Osteoblast (primary cell): Measurements from ENCODE around the gene HCRTR1. TPM values are rescaled to one million over a fixed set of nuclear protein-coding genes. Genes with fewer than 3 reads are reported as not detected.

Experiments used
- DNase-seq: peaks from one replicate; pipeline ENCODE4 v3.0.0; 2011; ENCODE audit warnings: low spot score, mixed read lengths; ENCODE audit not compliant: insufficient read length; ENCODE audit errors: missing footprints
- H2AFZ ChIP-seq: 2 replicates; pipeline ENCODE4 v1.6.0; 2011; ENCODE audit warnings: mild to moderate bottlenecking, low read length
- H3K27ac ChIP-seq: 2 replicates; pipeline ENCODE4 v1.5.1; 2011; ENCODE audit warnings: mild to moderate bottlenecking, low read depth, low read length, moderate library complexity
- H3K27me3 ChIP-seq: 2 replicates; pipeline ENCODE4 v1.6.0; 2012; ENCODE audit warnings: mild to moderate bottlenecking, control low read depth, inconsistent platforms, low read length, moderate library complexity; ENCODE audit not compliant: insufficient read depth
- H3K36me3 ChIP-seq: 2 replicates; pipeline ENCODE4 v1.5.1; 2011; ENCODE audit warnings: mild to moderate bottlenecking, low read length, control low read depth, moderate library complexity; ENCODE audit not compliant: insufficient read depth
- H3K4me1 ChIP-seq: 2 replicates; pipeline ENCODE4 v1.5.1; 2011; ENCODE audit warnings: mild to moderate bottlenecking, low read length, control low read depth, moderate library complexity; ENCODE audit not compliant: insufficient read depth
- H3K4me2 ChIP-seq: 2 replicates; pipeline ENCODE4 v1.6.0; 2011; ENCODE audit warnings: mild to moderate bottlenecking, low read length; ENCODE audit not compliant: insufficient read depth
- H3K4me3 ChIP-seq: fragments of 200-600 bp; sonication (generic); 3 replicates; pipeline ENCODE4 v1.5.1; 2012; ENCODE audit warnings: mild to moderate bottlenecking, low read length, inconsistent platforms; ENCODE audit not compliant: insufficient read depth
- H3K79me2 ChIP-seq: 2 replicates; pipeline ENCODE4 v1.6.0; 2012; ENCODE audit warnings: mild to moderate bottlenecking, low read length, control low read depth, inconsistent platforms; ENCODE audit not compliant: insufficient read depth
- H3K9me3 ChIP-seq: 2 replicates; pipeline ENCODE4 v1.5.1; 2011; ENCODE audit warnings: low read depth, low read length, control low read depth
- H4K20me1 ChIP-seq: 2 replicates; pipeline ENCODE4 v1.6.0; 2012; ENCODE audit warnings: mild to moderate bottlenecking, low read length, control low read depth; ENCODE audit not compliant: insufficient read depth
- CTCF ChIP-seq: IDR thresholded peaks from 2 replicates; pipeline ENCODE4 v1.5.1; 2011; ENCODE audit warnings: mild to moderate bottlenecking, low read depth, low read length, moderate library complexity; ENCODE audit errors: extremely low read depth
- total RNA-seq: library from RNA; depleted of rRNA; stranded (reverse); fragments of >200 nt; gene quantifications from 2 replicates; pipeline ENCODE4 v1.2.3, GENCODE V29; 2012

The HCRTR1 gene
- total RNA-seq, 1 donor, result not detected

- TF ChIP-seq CTCF, result no peak
- no peak for DNase-seq
- H3K4me3 ChIP-seq, result no peak overlapping the region
- no peak overlapping the region for H3K27ac ChIP-seq
- H3K36me3 ChIP-seq, result peaks cover 87% of the 10 kb centered on the region
- no peak overlapping the region for H3K4me2 ChIP-seq
- no peaks in the 10 kb centered on the region for H3K9me3 ChIP-seq
- no peak overlapping the region for H2AFZ ChIP-seq
- peaks cover 4% of the 10 kb centered on the region for H4K20me1 ChIP-seq
- no peaks in the 10 kb centered on the region for H3K79me2 ChIP-seq
- H3K27me3 ChIP-seq, result no peaks in the 10 kb centered on the region
- peaks cover 4% of the 10 kb centered on the region for H3K4me1 ChIP-seq
Measured at GRCh38 chr1:31673433-31673832, 55.9 kb downstream of the HCRTR1 start.

- no peak for TF ChIP-seq CTCF
- Histone ChIP-seq H3K36me3 (peaks cover 91% of the 10 kb centered on the region), H3K4me3 (no peak overlapping the region), H3K27ac (no peak overlapping the region), H3K4me2 (no peak overlapping the region), H3K9me3 (no peaks in the 10 kb centered on the region), H4K20me1 (peaks cover 4% of the 10 kb centered on the region), H3K27me3 (no peaks in the 10 kb centered on the region), H2AFZ (no peak overlapping the region), H3K4me1 (peaks cover 4% of the 10 kb centered on the region), H3K79me2 (no peaks in the 10 kb centered on the region)
- DNase-seq, result no peak
Measured at GRCh38 chr1:31674626-31675025, 57.1 kb downstream of the HCRTR1 start.

GRCh38 chr1:31675161-31675560 lies 57.7 kb downstream of the HCRTR1 start:
- no peak for DNase-seq
- Histone ChIP-seq H3K27ac (no peak overlapping the region), H2AFZ (no peak overlapping the region), H3K27me3 (no peaks in the 10 kb centered on the region), H3K79me2 (no peaks in the 10 kb centered on the region), H3K9me3 (no peaks in the 10 kb centered on the region), H4K20me1 (peaks cover 4% of the 10 kb centered on the region), H3K36me3 (peaks cover 91% of the 10 kb centered on the region), H3K4me2 (no peak overlapping the region), H3K4me3 (no peak overlapping the region), H3K4me1 (peaks cover under 1% of the 10 kb centered on the region)
- TF ChIP-seq CTCF, result no peak

GRCh38 chr1:31675756-31676155 lies 58.3 kb downstream of the HCRTR1 start:
- TF ChIP-seq CTCF, result no peak
- Histone ChIP-seq H3K27me3 (no peaks in the 10 kb centered on the region), H2AFZ (no peak overlapping the region), H3K4me2 (no peak overlapping the region), H3K4me1 (no peaks in the 10 kb centered on the region), H3K79me2 (no peaks in the 10 kb centered on the region), H4K20me1 (peaks cover 4% of the 10 kb centered on the region), H3K4me3 (no peak overlapping the region), H3K36me3 (peaks cover 91% of the 10 kb centered on the region), H3K9me3 (no peaks in the 10 kb centered on the region), H3K27ac (no peak overlapping the region)
- DNase-seq, result no peak

Other genes starting within 250 kb of the HCRTR1 start
- gene FABP3, start 244.6 kb upstream of the HCRTR1 start, total RNA-seq, result 28.6 and 38.0 TPM in 2 replicates
- 10.9 and 22.4 TPM in 2 replicates for gene SERINC2, start 204.5 kb upstream of the HCRTR1 start, total RNA-seq
- gene TINAGL1, start 41.2 kb upstream of the HCRTR1 start, total RNA-seq, result 31.5 and 50.3 TPM in 2 replicates
- 75.7 and 86.5 TPM in 2 replicates for gene PEF1, start 27.2 kb downstream of the HCRTR1 start, total RNA-seq
- gene COL16A1, start 86.3 kb downstream of the HCRTR1 start, total RNA-seq, result 158 and 197 TPM in 2 replicates
- gene ADGRB2, start 146.7 kb downstream of the HCRTR1 start, total RNA-seq, result 5.8 and 7.4 TPM in 2 replicates
- 58.6 and 67.8 TPM in 2 replicates for gene SPOCD1, start 198.3 kb downstream of the HCRTR1 start, total RNA-seq